HG02938 (cell line): ENCODE data around the gene ZNF14.
A peak's percentile ranks its signal among the peaks of the same experiment; 100 is the strongest.
"Not testable (repeated sequence)": the region's sequence is repeated elsewhere in the genome, so short reads cannot be mapped to it uniquely, and the experiment has no call there.

Experiments
- ATAC-seq: cut with Tn5 transposase; IDR thresholded peaks from one replicate; pipeline ENCODE4 v1.9.1; 2021; ENCODE audit warnings: mild to moderate bottlenecking, moderate library complexity; ENCODE audit not compliant: unreplicated experiment

The ZNF14 gene

GRCh38 chr19:19696386-19696785, 36.5 kb downstream of the ZNF14 start:
- ATAC-seq: no peak

DNA sequence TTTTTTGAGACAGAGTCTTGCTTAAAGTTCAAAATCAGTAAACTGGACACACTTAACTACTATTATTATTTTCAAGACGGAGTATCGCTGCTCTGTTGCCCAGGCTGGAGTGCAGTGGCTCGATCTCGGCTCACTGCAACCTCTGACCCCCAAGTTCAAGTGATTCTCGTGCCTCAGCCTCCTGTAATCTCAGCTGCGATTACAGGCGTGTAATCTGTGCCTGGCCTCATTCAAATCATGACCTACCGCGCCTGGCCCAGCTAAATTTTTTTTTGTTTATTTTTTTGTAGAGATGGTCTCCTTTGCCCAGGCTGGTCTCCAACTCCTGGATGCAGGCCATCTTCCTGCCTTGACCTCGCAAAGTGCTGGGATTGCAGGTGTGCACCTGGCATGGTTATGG, 41.2 kb downstream of the ZNF14 start:
- ATAC-seq: no peak

GRCh38 chr19:19689023-19689422, 43.9 kb downstream of the ZNF14 start:
- not testable (repeated sequence) for ATAC-seq

- no peak for ATAC-seq
Measured at GRCh38 chr19:19687090-19687489, 45.8 kb downstream of the ZNF14 start.

DNA sequence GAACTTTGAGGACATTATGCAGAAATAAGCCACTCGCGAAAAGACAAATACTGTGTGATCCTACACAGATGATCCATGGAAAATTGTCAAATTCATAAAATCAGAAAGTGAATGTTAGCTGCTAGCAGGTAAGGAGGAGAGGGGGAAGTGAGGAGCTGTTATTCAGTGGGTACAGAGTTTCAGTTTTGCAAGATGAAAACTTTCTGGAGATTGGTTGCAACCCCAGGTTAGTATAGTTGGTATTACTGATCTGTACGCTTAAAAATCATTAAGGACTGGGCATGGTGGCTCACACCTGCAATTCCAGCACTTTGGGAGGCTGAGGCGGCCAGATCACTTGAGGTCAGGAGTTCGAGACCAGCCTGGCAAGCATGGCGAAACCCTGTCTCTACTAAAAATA, 46.3 kb downstream of the ZNF14 start:
- no peak for ATAC-seq

DNA sequence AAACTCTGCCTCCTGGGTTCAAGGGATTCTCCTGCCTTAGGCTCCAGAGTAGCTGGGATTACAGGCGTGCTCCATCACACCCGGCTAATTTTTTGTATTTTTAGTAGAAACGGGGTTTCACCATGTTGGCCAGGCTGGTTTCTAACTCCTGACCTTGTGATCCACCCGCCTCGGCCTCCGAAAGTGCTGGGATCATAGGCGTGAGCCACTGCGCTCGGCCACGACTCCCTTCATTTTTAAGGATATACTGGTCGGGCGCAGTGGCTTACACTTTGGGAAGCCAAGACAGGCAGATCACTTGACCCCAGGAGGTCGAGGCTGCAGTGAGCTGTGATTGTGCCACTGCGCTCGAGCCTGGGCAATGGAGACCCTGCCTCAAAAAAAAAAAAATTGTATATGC, 46.8 kb downstream of the ZNF14 start:
- not testable (repeated sequence) for ATAC-seq

DNA sequence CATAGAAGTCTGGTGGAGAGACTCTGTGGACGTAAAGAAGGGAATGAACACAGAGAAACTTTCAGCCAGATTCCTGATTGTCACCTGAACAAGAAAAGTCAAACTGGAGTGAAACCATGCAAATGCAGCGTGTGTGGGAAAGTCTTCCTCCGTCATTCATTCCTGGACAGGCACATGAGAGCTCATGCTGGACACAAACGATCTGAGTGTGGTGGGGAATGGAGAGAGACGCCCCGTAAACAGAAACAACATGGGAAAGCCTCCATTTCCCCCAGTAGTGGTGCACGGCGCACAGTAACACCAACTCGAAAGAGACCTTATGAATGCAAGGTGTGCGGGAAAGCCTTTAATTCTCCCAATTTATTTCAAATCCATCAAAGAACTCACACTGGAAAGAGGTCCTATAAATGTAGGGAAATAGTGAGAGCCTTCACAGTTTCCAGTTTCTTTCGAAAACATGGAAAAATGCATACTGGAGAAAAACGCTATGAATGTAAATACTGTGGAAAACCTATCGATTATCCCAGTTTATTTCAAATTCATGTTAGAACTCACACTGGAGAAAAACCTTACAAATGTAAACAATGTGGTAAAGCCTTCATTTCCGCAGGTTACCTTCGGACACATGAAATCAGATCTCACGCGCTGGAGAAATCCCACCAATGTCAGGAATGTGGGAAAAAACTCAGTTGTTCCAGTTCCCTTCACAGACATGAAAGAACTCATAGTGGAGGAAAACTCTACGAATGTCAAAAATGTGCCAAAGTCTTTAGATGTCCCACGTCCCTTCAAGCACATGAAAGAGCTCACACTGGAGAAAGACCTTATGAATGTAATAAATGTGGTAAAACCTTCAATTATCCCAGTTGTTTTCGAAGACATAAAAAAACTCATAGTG, 53.5 kb downstream of the ZNF14 start:
- ATAC-seq: no peak

DNA sequence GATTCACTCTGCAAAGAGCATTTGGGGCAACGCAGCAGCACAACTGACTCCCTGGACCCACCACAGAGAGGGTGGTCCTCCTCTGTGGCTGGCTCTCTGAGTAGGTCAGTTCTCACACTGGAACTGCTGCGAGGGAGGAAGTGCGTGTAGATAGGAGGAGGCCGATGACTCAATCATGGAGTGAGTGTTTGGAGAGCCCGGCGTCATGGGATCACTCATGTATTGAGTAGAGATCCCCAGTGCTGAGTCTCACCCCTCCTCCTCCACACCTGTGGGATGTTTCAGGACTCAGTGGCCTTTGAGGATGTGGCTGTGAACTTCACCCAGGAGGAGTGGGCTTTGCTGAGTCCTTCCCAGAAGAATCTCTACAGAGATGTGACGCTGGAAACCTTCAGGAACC, 55.3 kb downstream of the ZNF14 start:
- ATAC-seq: no peak

- ATAC-seq: no peak
Measured at GRCh38 chr19:19674315-19674714, 58.6 kb downstream of the ZNF14 start.

- no peak for ATAC-seq
Measured at GRCh38 chr19:19672816-19673215, 60.1 kb downstream of the ZNF14 start.

DNA sequence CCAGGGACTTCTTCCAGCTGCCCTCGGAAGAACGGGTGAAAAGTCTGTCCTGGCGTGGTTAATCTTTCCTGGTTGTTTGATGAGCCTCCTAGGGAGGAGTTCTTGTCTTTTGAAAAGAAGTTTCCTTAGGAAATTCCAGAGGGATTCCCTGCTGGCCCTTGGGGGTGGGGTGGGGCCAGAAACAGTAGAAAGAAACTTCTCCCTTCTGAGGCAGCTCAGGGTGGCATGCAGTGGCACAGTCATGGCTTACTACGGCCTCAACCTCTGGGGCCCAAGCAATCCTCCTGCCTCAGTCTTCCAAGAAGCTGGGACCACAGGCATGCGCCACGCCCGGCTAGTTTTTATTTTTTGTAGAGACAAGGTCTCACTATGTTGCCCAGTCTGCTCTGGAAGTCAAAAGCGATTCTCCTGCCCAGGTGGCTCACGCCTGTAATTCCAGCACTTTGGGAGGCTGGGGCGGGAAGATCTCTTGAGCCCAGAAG, 62.8 kb downstream of the ZNF14 start:
- ATAC-seq: no peak

DNA sequence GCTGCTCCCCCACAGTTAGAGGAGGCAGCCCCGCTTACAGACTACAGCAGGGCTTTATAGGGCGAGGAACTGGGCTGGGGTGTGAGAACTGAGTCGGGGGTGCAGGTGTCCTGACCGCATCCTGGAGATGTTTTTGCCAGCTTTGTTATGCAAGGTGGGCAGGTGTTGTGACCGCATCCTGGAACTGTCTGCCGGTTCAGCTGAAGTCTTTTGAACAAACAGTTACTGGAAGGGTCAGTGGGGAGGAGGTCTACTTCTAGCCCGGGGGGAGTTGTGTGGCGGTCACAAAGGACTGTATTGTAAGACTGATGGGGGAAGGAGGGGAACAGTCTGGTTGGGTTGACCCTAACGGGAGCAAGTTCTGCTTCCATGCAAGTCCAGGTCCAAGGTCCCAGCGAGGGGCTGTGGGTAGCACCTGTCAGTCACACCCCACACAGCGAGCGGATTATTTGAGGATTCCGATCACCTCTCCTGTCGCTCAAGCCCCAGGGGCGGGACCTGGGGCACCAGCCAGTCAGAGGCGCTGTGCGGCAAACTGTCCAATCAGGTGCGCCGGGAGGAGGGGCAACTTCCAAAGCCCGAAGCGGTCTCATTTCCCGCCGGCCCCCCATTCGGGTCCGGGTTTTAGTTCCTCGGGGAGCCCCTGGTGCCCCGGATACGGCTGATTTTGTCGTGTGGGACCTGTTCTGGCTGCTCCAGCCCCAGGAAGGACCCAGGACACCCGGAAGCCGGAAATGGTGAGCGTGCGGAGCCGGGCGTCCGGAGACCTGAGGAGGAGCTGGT, 64.5 kb downstream of the ZNF14 start, which contains the start of gene ZNF101:
Gene ZNF101, plus strand, starts transcription at position 610 of the 783 bp plus-strand sequence. Its CDS starts 125 bp downstream, at position 735.
- ATAC-seq: peak; percentile 64

- not testable (repeated sequence) for ATAC-seq
Measured at GRCh38 chr19:19665420-19665948, 67.4 kb downstream of the ZNF14 start.

DNA sequence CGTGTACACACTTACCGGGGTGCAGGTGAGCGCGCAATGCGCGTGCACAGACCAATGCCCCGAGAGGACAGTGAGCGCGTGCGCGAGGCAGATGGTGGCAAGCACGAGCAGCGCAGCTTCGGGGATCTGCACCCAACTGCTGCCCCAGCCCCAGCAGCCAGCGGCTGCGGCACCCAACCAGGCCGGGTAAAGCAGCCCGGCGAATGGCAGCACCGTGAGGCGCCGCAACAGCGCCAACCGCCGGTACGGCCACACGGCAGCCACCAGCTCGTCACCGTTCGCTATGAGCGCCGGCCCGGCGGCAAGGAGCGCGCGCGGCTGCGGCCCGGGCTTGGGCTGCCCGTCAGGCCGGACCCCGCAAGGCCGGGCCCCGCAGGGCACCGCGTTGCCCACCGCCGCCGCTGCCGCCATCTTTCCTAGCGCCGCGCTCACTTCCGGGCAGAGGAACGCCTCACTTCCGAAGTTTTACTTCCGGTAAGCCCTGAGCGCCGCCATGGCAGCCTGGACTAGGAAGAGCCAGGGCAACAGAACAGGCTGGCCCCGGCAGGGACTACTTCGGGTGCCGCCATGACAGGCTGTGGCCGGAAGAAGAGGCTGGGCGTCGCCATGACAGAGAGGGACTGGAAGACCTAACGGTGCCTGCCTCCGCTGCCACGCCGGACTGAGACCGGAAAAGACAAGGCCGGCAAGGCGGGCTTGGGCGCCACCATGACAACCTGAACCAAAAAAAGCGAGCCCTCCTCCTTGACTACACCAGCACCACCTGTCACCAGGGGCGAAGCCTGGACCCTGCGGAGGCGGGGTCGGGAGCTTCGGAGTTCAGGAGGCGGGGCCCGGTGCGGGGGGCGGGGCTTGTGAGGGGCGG, 69.4 kb downstream of the ZNF14 start, which contains the start of gene ATP13A1:
Gene ATP13A1, minus strand, starts transcription at position 421 of the 865 bp plus-strand sequence. Its CDS starts 10 bp downstream, at position 411.
- peak; percentile 70 for ATAC-seq

- peak; percentile 18 for ATAC-seq
Measured at GRCh38 chr19:19662871-19663255, 70.0 kb downstream of the ZNF14 start.

DNA sequence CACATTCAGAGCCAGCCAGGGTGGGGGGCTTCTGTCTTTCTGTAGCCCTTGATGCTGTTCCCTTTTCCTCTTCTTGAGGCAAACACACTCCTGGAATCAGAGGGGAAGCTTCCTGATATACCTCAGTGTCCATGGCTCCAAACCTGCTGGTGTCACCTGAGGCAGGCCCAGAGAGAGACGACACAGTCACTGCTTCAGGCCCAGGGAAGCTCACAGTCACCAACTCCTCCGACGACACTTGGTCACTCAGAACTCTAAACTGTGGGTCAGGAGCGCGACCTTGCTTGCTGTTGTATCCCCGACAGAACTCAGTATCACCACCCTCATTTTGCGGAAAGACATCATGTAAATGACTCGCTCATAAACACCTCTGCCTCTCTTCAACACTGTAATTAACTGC, 70.6 kb downstream of the ZNF14 start:
- no peak for ATAC-seq

DNA sequence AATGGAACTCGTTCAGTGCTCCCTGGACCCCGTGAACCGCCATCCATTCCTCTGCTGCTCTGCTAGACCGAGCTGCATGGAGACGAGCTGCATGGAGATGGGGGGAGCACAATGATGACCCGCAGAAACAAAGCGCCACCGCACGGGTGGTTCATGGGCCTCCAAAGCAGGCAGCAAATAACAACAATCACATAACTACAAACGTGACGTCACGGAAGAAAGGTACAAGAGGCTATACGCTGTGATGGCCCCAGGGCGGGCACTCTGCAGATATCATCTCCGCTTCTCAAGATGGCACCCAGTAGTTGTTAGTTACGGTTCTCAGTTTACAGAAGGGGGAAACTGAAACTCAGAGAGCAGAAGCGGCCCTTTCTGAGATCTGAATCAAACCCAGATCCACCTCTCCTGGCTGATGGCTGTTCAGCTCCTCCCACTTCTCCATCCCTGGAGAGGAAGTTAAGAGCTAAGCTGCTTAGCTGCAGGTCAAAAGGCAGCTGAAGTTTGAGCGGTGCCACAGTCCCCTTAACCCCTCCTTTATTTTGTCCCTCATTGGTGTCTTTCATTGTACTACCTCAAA, 71.1 kb downstream of the ZNF14 start:
- ATAC-seq: peak; percentile 33

DNA sequence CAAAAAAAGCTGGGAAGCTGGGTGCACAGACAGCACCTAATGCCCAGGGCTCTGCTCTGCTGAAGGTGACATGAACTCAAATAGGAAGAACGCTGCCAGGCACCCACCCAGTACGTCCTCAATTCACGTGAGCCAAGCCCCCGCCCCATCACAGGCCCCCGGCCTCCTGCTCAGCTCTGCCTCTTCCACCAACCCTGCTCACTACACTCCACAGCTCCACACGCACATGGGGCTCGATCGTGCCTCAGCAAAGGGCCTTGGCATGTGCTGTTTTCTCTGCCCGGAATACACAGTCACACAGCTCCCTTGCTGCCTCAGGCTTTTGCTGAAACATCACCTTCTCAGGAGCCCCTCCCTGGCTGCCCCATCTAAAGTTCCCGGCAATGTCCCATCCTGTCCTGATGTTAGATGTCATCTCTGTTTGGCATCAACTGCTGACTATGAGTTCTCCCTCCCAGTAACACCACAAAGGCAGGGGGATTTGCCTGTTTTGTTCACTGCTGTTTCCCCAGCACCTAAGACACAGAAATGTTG, 71.7 kb downstream of the ZNF14 start:
- ATAC-seq: no peak
